NCI-H2171 treated with DMSO at 0.1 percent for 48 hours (cell line): ENCODE data around the gene GUCA1A.

Experiments used
- DNase-seq: peaks from one replicate; lab custom pipeline; 2025; lab: John Stamatoyannopoulos, UW

The GUCA1A gene

DNA sequence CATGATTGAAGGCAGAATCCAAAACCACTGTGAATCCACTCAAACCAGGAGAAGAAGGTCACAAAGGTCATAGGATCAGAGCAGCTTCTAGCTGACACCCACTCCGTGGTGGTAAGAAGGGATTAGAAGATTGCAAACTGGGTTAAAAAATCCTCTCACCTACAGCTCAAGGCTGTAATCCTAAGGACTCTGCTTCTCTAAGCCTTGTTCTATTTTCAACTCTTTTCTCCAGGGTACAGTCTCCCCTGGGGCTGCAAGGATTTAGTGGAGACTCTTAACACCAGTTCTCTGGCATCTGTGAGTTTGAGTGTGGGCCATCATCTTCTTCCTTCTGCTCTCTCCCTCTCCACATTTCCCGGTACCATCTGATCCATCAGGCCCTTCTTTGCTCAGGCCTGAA is at the start of gene GUCA1A:
TSS of gene GUCA1A (plus strand) at position 264 of the 400 bp plus-strand sequence. CDS start 250 bp downstream, outside the sequence.
- no peak for DNase-seq

GRCh38 chr6:42123379-42124103 is 49.6 kb upstream of the GUCA1A start:
- DNase-seq: no peak

GRCh38 chr6:42124223-42124836 is 48.8 kb upstream of the GUCA1A start:
- DNase-seq: no peak

DNA sequence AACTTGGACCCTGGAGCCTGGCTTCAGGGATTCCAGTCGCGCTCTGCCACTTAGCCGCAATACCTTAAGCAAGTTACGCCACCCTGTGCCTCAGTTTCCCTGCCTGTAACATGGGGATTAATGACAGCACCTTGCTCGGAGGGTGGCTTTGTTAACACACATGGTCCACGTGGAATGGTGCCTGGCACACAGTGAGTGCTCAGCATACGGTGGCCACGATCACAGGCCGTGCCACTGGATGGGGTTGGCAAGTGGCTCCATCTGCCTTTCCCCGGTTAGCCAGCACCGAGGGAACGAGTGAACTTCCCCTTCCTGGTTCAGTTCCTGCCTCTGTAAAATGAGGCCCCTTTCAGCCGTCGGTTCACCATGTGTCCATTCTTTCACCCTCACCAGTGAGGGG is 47.9 kb upstream of the GUCA1A start:
- DNase-seq: no peak

- no peak for DNase-seq
Measured at GRCh38 chr6:42125663-42126062, 47.5 kb upstream of the GUCA1A start.

GRCh38 chr6:42128460-42129359 is 44.5 kb upstream of the GUCA1A start:
- DNase-seq: no peak

GRCh38 chr6:42129360-42129676 is 43.8 kb upstream of the GUCA1A start:
- DNase-seq: no peak

GRCh38 chr6:42131531-42131930 is 41.6 kb upstream of the GUCA1A start:
- no peak for DNase-seq

DNA sequence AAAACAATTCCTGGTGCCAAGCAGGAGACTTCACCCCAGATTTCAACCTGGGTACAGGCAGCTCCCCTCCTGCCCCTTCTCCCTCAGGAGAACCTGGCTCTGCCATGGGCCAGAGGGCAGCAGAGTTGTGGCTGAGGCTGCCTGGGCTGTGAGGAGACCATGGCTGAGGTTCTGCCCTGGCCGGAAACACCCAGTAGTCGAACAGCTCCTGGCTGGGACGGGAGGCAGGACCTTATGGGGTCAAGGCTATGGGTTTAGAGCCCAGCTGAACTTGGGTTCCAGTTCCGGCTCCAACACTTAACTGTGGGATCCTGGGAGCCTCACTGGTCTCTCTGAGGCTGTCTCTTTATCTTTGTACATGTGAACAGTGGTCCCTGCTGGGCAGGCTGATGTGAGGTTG is 39.2 kb upstream of the GUCA1A start:
- no peak for DNase-seq

GRCh38 chr6:42135161-42135560 is 38.0 kb upstream of the GUCA1A start:
- no peak for DNase-seq

DNA sequence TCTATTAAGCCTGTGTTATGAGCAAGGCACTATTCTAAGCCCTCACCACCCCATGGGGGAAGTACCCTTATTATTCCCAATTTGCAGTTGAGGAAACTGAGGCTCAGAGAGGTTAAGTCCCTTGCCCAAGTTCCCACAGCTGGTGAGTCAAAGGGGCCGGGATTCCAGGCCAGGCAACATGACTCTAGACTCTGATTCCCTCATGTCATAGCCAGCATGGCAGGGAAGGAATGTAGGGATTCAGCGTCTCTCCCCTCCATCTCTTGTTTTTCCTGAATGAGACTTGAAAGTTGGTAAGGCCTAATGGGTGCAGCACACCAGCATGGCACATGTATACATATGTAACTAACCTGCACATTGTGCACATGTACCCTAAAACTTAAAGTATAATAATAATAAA is 37.4 kb upstream of the GUCA1A start:
- DNase-seq: no peak

DNA sequence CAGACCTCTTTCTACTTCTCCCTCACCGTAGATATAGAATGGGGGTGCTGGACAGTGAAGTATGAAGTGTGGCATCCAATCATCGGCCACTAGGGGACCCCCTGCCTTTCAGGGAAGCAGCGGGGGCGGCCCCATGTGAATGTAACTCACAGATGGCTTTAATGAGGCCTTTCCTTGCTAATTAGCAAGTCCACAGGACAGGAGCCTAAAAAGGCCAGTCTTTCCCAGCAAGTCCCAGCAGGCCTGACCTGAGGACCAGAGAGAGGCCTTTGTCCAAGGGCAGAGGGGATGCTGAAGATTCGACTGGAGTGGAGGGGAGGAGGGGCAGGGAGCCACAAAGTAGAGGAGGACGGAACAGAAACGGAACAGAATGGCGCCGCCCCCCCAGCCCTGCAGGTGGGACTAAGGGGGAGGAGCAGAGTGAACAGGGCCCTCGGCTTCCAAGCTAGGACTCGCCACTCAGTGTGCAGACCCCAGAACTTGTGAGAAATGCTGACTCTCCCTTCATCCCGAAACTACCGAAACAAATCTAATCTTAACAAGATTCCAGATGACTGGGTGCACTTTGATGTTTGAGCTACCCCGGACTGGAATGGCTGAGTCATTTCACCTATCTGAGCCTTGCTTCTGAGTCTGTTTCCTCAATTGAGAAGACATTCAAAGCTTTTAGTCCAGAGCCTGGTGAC is 36.5 kb upstream of the GUCA1A start:
- no peak for DNase-seq

GRCh38 chr6:42137194-42137753 is 35.9 kb upstream of the GUCA1A start:
- no peak for DNase-seq

- no peak for DNase-seq
Measured at GRCh38 chr6:42138190-42138589, 35.0 kb upstream of the GUCA1A start.

- DNase-seq: no peak
Measured at GRCh38 chr6:42138630-42139619, 34.2 kb upstream of the GUCA1A start.

GRCh38 chr6:42140032-42140431 is 33.1 kb upstream of the GUCA1A start:
- no peak for DNase-seq

GRCh38 chr6:42140756-42141602 is 32.2 kb upstream of the GUCA1A start:
- no peak for DNase-seq

- DNase-seq: no peak
Measured at GRCh38 chr6:42141603-42142117, 31.5 kb upstream of the GUCA1A start.

- DNase-seq: peak; percentile 26
Measured at GRCh38 chr6:42142118-42142835, 30.9 kb upstream of the GUCA1A start, which contains the start of gene C6orf132. TSS of gene C6orf132 (minus strand) at chr6:42142620. CDS start at chr6:42142444, 176 bp downstream.
